HG02623 (cell line): ENCODE measurements around the gene PXDC1.

Experiments
- ATAC-seq: cut with Tn5 transposase; IDR thresholded peaks from one replicate; pipeline ENCODE4 v1.9.1; 2021; ENCODE audit warnings: moderate library complexity; ENCODE audit not compliant: unreplicated experiment

PXDC1 gene

DNA sequence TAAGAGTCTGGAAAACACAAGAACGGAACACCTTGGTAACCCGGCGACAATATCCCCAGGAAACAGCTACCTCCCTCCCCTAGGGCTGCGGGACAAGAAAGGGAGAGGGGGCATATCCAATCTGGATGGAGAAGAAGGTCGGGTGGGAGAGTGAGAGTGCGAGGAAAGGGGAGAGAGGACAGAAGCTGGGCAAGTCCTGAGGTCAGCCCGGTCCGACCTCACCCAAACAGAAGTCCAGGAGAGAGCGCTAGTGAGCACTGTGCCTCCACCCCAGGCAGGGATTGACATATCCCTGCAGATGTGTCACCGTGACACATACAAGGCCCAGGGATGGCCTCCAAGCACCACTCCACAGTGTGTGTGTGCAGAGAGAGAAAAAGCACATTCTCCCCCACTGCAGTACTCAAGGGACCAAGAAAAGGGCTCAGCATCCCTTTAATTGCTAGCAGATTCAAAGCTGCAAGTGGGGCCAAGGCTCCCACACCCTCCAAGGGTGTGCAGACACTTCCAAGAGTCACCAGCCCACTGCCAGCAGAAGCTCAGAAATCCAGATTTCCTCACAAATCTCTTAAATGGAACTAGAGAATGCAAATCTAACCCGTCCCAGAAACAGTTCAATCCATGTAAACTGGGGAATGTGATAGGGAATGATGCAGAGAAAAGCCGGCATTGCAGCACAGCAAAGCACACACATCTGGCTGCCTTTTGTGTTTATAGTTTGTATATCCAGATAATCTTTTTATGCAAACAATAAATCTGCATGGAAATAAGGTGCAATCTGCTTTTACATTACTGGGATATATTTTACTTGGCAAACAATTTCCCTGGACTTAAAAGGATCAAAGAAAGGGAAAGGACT, 3.1 kb downstream of the PXDC1 start:
- no peak for ATAC-seq

DNA sequence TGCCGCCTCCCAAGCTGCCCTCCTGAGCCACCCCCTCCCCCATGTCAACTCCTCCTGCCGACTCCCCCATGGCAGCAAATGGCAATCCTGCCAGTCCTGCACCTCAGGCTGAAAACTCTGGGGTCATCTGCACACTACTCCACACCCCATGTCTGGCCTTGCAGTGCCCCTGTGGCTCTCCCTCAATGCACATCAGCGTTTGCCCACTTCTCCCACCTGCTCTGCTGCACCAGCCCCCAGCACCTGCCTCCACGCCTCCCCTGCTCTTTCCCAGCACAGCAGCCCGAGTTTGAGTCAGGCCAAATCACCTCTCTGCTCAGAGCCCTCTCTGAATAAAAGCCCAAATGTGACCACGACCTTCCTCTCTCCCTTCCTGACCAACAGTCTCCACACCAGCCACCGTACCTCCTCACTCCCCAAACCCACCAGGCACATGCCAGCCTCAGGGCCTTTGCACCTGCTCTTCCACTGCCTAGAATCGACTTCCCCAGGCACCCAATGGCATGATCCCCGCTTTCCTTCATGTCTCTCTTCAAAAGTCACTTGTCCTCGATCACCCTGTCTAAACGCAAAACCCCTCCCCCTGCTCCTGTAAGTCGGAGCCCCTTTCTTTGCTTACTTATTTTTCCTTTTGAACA, 4.3 kb downstream of the PXDC1 start:
- ATAC-seq: no peak

DNA sequence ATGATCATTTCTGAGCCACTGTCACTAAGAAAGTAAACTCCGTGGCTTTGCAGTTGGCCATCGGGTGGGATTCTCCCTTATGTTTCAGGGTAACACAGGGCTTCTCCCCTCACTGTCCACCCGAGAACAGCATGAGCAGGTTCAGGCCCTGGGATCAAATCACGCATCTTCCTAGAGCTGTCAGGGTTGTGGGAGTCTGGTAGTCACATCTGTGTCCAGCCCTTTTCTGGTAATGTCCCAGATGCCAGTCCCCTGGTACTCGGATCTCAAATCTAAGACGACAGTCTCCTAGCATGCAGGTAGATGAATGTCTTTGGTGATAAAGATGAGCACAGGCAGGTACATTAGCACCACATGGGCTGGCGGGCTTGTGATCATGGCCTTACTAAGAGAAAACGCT, 4.8 kb downstream of the PXDC1 start:
- no peak for ATAC-seq

DNA sequence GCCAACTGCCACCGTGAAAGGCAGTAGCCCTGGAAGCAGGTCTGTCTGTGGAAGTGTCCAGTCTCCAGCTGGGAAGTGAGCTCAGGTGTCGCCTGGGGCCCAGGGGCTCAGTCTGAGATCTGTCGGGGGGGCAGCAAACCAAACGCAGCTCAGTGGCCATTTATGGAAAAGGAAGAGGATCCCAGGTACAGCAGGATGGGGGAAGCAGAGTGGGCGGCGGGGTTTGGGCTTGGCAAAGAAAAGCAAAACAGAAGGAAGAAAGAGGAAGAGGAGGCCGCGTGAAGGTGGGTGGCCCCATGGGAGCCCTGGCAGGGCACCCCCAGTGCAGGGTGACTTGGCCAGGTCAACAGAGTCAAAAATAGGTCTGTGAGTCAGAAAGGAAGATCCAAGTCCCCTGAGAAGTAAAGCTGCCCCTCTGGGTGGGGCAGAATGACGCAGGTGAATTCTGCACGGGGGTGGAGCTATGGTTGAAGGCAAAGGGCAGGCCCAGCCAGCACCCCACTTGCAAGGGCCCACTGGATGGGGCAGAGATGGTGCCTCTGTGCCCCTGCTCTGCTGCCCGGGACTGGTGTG, 5.3 kb downstream of the PXDC1 start:
- ATAC-seq: peak; percentile 35

DNA sequence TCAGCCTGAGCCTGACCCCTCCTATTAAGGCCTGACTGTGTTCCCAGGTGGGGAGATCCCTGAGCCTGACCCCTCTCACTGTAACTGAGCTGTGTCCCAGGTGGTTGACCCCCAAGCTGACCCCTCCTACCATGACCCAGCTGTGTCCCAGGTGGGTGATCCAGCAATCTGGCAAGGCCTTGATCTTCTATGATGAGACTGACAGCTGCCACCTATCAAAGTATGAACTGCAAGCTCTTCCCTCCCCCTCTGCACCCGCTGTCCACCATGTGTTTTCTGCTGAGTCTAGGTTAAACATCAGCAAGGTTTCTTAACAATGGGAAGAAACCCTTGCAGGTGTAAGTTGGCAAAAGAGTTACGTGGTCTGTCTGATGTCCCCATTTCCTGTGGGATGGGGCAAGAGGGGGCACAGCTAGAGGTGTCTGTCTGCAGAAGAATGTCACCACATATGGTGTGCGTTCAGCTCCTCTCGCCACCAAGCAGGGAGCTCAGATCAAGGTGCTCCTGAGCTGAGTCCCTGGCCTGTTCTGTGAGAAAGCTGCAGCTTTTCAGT, 5.9 kb downstream of the PXDC1 start:
- ATAC-seq: no peak

DNA sequence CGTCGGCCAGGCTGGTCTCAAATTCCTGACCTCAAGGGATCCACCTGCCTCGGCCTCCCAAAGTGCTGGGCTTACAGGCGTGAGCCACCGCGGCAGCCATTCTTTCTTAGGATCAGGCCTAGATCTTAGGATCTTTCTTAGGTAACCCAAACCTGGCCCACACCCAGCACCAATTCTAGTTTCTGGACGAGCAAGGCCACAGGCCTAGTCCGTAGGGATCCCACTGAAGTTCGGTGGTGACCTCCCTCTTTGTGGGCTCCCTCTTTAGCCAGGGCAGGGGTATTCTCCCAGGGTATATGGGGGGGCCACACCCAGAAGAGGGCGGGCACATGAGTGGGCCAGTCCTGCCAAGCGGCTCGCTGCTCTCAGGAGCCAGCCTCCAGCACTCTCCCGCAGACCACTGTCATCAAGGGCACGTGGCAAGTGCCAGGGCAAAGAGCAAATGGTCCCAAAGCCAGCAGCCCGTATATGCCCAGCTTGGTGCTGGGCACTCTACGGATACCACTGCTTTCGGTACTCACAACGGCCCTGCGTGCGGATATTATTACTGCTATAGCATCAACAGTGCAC, 6.5 kb downstream of the PXDC1 start:
- ATAC-seq: no peak

DNA sequence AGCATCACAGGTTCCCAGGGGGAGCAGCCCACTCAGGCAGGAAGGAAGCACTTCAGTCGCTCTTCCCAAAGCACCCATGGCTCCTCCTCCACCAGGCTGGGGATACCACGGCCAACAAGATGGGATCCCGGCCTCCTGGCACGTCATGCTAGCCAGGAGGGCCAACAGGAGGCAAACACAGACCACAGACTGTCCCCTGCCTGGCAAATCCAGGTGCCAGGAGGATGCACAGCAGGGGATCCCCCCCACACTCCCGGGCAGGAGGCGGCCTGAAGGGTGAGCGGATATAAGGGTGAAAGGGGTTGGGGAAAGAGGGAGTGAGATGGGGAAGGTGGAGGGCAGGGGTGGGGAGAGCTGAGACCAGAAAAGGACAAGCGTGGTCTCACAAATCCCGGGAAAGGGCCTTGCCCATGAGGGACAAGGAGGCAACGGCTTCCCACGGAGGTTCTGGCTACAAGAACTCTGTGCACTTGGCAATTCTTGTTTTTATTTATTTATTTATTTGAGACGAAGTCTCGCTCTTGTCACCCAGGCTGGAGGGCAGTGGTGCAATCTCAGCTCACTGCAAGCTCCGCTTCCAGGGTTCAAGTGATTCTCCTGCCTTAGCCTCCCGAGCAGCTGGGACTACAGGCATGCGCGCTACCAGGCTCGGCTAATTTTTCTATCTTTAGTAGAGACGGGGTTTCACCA, 7.2 kb downstream of the PXDC1 start:
- ATAC-seq: no peak

DNA sequence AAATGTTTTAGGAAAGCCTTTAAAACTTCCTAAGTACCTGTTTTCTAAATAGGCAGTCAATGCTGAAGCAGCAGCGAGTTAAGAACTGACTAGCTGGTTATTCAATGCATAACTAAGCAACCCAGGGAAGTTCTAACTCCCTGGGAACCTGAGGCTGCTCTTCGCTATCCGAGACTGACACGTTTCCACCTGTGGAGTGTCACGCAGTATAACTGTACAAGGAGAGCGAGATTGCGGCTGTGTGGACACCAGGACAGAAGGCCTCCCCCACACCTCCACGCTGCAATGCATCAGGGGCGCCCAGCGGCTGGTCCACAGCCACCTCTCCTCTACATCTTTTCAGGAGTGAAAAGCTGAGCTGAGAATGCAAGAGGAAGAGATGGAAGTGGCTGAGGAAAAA, 8.0 kb downstream of the PXDC1 start:
- no peak for ATAC-seq

DNA sequence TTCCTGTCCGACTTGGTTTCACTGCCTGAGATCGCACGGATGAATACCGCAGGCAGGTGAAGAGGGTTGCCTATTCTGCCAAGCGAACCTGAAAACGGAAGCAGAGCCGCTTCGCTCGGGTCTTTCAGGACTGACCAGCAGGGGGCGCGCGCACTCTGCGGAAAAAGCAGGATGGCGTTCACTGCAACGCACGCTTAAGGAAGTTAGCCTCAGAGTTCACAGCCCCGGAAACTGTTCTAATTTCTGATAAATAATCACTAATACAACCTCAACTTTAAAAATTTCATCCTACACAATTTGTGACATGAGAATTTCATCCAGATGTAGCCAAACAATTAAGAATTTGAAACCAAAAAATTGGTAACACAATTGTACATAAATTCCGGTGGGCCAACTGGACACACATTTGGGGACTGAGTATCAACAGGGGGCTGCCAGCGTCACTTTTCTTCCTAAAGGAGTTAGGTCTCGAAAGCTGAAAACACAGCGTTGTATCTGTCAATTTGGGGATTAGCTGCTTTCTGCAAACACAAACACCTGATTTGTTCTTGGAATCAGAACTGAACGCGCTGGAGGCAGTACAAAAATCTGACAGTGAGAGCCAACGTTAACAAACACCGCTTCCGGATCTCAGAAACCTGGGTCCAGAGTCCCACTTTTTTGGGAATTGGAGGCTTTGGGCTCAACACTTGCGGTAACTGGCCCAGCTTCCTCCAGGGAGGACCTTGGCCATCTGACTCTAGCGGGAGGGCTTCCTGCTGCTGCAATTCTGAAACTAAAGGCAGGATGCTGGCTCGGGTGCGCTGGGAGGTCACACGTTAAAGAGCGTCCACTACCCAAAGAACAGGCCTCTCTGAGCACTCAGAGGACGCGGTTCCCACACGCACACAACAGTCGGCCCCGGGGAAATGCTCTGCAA, 8.8 kb downstream of the PXDC1 start:
- ATAC-seq: peak; percentile 52

DNA sequence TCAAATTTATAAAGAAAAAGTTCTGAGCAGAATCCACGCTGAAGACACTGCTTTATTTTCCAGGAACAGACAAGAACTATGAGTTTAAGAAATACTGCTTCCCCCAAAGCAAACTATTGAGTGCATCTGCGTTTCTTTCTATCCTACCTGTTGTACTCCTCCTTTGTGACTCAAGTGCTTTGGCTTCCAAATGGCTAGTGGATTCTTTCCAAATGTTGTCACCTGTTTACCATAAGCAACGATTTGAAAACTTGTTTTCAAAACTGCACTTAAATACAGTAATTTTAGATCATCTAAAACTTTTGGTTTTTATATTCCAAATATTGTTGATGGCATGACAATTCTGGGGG, 9.5 kb downstream of the PXDC1 start:
- no peak for ATAC-seq

DNA sequence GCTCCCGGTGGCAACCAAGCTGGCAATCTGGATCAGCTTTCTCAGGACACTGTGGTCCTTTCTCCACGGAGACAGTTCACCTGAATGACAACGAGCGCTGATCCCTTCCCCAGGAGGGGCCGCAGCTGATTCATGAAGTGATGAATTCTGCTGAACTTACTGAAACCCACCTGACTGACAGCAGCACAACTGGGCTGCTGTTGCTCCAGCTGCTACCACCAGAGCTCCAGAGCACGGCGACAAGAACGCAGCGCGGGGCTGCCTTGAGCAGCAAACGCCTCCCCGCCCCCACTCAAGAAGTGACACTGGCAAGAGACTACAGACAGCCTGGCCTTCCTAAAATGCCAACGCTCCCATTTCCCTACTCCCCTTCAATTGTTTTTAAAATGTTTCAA, 10.0 kb downstream of the PXDC1 start:
- ATAC-seq: no peak

DNA sequence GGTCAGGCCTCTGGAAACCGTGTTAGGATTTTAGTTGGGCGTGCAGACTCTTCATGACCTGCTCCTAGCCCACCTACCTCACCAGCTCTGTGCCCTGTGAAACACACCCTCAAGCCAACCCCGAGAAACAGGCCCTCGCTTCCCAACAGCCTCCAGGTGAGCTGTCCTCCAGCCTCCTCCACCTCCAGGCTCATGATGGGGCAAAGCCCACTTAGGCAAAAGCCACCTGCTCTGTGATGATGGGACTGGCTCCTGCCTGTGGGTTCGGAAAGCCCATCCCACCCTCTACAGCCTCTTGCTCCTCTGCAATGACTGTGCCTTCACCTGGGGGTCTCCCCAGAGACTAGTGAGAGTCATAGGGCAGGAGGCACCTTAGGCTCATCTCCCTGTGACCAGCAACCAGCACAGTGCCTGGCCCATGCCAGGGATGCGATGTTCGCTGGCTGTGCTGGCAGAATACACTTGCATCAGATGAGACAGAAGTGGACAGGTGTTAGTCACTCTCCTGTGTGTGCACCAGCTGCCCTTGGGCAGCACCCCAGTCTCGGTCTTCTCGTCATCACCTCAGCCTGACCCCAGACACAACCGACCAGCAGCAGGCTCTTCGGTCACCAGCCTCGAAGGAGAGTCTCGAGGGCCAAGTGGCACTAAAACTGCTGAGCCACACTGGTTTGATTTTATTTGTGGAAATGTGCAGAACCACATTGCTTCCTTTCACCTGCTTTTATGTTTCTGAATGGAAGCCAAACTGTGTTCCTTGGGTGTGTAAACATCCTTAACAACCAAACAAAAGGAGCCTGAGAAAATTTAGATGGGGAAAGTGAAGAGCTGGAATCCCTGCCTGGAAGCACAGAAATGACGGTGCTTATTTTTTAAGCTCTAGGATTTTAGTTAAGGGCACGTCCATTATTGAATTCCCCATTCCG, 10.7 kb downstream of the PXDC1 start:
- no peak for ATAC-seq

DNA sequence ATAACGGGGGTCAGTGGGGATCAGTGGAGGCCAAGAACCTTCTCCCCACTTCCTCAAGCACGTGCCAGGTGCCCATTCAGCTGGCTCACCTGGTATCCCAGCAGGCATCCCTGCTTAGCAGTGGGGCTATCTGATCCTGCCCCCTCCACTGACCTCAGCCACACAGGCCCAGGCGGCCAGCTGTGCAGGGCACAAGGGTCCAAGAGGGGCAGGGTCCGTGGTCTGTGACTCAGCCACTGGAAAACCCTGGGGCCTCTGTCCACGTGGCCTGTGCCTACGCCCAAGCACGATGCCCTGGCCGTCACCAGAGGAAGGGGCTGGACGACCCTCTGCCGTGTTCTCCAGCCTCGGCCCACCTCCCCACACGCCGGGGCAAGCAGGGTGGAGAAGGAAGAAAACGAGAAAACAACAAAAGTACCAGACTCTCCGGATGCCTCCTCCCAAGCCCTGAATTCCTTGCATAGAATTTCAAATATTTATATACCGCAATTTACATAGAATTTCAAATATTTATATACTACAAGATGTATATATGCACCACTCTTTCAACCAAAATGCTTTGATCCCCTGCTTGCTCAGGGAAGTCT, 12.1 kb downstream of the PXDC1 start:
- ATAC-seq: no peak

DNA sequence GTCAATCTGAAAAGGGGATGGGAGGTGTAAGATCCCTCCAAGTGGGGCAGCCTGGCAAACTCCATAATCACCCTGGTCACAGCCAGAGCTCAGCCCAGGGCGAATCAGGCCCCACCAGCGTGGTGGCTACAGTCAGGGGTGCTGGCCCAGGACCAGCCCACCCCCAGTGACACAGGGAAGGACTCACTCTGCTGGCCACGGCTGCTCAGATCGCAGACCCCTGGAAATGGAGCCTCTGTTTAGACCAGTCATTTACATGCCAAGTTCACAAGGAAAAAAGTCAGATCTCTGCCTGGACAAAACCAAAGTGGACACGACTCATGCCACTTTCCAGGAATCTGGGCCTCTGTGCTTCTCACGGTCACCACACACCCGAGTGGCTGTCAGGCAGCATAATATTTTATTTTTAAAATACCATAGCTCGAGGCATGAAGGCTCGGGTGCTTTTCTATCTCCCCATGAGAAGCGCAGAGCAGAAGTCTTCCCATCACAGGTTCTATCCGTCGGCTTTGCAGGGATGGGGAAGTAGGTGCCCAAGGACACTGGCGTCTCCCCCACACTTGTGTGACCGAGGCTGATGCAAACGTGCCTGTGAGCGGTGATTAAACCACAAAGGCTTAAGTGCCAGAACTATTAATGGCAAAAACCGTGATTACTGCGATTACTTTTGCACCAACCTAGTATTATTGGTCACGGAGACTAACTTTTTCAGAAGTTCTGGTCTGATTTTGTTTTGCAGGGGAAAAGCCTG, 13.0 kb downstream of the PXDC1 start:
- no peak for ATAC-seq

DNA sequence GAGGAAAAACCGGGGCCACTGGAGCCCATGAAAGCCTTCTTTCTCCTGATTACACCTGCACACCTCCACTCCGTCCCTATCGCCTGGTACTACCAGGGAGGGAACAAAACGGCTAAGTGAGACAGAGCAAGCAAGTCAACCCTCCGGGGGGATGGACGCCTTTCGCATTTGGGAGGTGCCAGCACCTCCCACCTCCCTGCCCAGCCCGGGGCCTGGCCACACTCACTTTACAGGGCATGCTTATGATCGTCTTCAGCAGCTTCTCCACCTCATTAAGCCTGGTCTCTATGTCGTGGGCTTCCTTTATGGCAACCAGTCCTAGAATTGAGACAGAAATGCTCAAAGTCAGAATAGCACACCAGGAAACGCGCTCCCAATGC, 13.7 kb downstream of the PXDC1 start:
- no peak for ATAC-seq

DNA sequence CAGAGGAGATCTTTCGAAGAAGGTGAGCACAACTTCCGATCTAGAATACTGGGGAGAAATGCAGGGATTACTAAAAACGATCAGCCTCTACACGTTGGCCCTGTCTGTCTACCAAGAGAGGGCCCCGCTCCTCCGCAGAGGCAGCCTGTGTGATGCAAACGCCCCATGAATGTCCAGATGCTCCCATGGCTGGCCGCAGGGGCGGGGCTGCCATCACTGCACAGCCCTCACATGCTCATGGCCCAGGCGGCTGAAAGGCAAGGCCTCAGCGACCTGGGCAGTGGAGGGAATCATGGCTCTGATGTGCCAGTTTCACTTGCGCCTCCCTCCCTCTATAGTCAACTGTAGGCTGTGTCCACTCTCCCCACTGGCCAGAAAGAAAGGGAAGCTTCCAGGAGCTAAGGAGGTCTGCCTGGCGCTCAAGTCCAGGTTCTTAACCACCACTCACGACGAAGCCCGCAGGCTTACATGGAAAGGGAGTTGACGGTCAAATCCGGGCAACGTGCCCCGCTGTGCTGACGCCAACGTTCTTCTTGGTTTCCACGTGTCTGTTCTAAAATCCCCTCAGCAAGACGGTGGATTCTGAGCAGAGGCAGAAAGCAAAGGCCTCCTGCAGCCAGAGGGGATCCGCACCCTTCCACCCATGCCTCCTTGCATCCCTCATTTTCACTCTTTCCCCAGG, 14.2 kb downstream of the PXDC1 start:
- ATAC-seq: no peak

DNA sequence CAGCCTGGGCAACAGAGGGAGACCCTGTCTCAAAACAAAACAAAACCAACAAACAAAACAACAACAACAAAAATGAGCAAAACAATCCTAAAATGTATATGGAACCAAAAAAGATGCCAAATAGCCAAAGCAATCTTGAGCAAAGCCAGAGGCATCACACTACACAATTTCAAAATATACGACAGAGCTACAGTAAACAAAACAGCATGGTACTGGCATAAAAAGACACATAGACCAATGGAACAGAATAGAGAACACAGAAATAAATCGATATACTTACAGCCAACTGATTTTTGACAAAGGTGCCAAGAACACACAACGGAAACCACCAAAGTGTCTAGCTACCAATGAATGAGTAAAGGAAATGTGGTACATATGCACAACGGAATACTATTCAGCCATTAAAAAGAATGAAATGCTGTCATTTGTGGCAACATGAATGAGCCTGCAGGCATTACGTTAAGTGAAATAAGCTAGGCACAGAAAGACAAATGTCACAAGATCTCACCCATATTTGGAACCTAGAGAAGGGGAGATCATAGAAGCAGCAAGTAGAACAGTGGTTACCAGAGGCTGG, 16.4 kb downstream of the PXDC1 start:
- ATAC-seq: no peak
